ENCODE data around the gene CCDC38. TPM values are rescaled to one million over a fixed set of nuclear protein-coding genes. Genes with fewer than 3 reads are reported as not detected.

CCDC38 gene
- polyA plus RNA-seq, 2 donors, result not detected

DNA sequence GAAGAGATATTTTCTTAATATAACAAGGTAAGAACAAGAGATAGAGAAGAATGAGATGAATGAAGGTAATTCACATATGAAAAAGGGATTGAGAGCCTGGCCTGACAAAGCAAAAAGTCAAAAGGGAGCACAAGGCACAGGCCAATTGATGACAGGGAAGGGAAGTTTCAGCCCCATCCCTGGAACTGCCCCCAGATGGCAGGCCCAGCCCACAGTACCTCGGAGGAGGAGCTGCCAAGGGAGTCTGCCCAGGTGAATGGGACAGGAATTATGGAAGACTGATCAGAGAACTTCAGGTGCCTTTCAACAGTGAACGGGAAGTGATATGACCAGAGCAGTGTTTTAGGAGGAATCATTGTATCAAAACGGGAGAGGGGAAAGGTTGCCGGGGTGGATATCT is 68.0 kb downstream of the CCDC38 start:
- WGBS, 2 donors, result 80 to 81% methylated on average over 4 of the region's 4 CpGs
- H3K4me1 ChIP-seq (ENCODE audit: control insufficient read depth in 2 of 2, insufficient read depth in 2 of 2, low read length in 1 of 2), result no peaks in the 10 kb centered on the region
- H3K9me3 ChIP-seq (ENCODE audit: control insufficient read depth in 2 of 2, insufficient read depth in 1 of 2, low read depth in 1 of 2, low read length in 1 of 2), result no peaks in the 10 kb centered on the region

GRCh38 chr12:95870897-95871296 is 71.5 kb downstream of the CCDC38 start:
- Histone ChIP-seq H3K27ac (ENCODE audit: low read depth in 2 of 2, low read length in 1 of 2) (no peak overlapping the region), H3K36me3 (ENCODE audit: control insufficient read depth in 2 of 2, insufficient read depth in 2 of 2, low read length in 1 of 2) (no peaks in the 10 kb centered on the region), H3K9me3 (ENCODE audit: control insufficient read depth in 2 of 2, insufficient read depth in 1 of 2, low read depth in 1 of 2, low read length in 1 of 2) (no peaks in the 10 kb centered on the region), H3K4me3 (ENCODE audit: low read depth in 1 of 2, low read length in 2 of 2) (no peak overlapping the region), H3K4me1 (ENCODE audit: control insufficient read depth in 2 of 2, insufficient read depth in 2 of 2, low read length in 1 of 2) (no peaks in the 10 kb centered on the region), H3K27me3 (ENCODE audit: control insufficient read depth in 1 of 2, insufficient read depth in 2 of 2, low read length in 2 of 2) (no peaks in the 10 kb centered on the region)
- WGBS, 2 donors, result 93 to 94% methylated on average over 4 of the region's 4 CpGs

More for the DNA sequence above, 68.0 kb downstream of the CCDC38 start:
- Histone ChIP-seq H3K4me3 (ENCODE audit: low read depth in 1 of 2, low read length in 2 of 2) (no peak overlapping the region), H3K27me3 (ENCODE audit: control insufficient read depth in 1 of 2, insufficient read depth in 2 of 2, low read length in 2 of 2) (no peaks in the 10 kb centered on the region), H3K36me3 (ENCODE audit: control insufficient read depth in 2 of 2, insufficient read depth in 2 of 2, low read length in 1 of 2) (no peaks in the 10 kb centered on the region), H3K27ac (ENCODE audit: low read depth in 2 of 2, low read length in 1 of 2) (no peak overlapping the region)

DNA sequence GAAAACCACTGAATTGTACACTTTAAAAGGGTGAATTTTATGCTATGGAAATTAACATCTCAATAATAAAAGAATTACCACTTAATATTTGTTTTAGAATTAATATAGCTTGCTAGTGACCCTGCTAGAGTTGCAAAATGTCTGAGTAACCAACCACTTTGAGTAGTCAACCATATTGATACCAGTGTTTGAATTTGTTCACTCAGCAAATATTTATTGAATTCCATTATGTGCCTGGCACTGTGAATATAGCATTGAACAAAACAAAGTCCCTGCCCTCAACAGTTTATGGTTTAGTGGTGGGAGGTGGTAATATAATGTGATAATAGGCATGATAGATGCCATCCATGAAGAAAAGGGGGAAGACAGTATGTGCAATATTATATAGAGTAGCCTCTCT is 79.1 kb downstream of the CCDC38 start:
- Histone ChIP-seq H3K36me3 (ENCODE audit: control insufficient read depth in 2 of 2, insufficient read depth in 2 of 2, low read length in 1 of 2) (peaks cover 2 to 4% of the 10 kb centered on the region in 2 donors), H3K4me1 (ENCODE audit: control insufficient read depth in 2 of 2, insufficient read depth in 2 of 2, low read length in 1 of 2) (no peaks in the 10 kb centered on the region), H3K27me3 (ENCODE audit: control insufficient read depth in 1 of 2, insufficient read depth in 2 of 2, low read length in 2 of 2) (no peaks in the 10 kb centered on the region), H3K4me3 (ENCODE audit: low read depth in 1 of 2, low read length in 2 of 2) (no peak overlapping the region), H3K9me3 (ENCODE audit: control insufficient read depth in 2 of 2, insufficient read depth in 1 of 2, low read depth in 1 of 2, low read length in 1 of 2) (no peaks in the 10 kb centered on the region), H3K27ac (ENCODE audit: low read depth in 2 of 2, low read length in 1 of 2) (no peak overlapping the region)

DNA sequence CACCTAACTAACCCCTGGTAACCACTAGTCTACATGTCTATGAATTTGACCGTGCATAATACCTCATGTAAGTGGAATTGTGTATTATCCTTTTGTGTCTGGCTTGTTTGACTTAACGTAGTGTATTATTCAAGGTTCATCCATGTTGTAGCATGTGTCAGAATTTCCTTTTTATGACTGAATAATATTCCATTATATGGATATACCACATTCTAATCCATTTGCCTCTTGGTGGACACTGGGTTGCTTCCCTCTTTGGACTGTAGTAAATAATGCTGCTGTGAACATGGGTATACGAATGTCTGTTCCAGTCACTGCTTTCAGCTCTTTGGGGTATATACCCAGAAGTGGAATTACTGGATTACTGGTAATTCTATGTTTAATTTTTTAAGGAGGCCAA is 80.4 kb downstream of the CCDC38 start:
- Histone ChIP-seq H3K4me1 (ENCODE audit: control insufficient read depth in 2 of 2, insufficient read depth in 2 of 2, low read length in 1 of 2) (no peaks in the 10 kb centered on the region), H3K27me3 (ENCODE audit: control insufficient read depth in 1 of 2, insufficient read depth in 2 of 2, low read length in 2 of 2) (no peaks in the 10 kb centered on the region), H3K4me3 (ENCODE audit: low read depth in 1 of 2, low read length in 2 of 2) (no peak overlapping the region), H3K36me3 (ENCODE audit: control insufficient read depth in 2 of 2, insufficient read depth in 2 of 2, low read length in 1 of 2) (peaks cover 2 to 4% of the 10 kb centered on the region in 2 donors), H3K27ac (ENCODE audit: low read depth in 2 of 2, low read length in 1 of 2) (no peak overlapping the region), H3K9me3 (ENCODE audit: control insufficient read depth in 2 of 2, insufficient read depth in 1 of 2, low read depth in 1 of 2, low read length in 1 of 2) (no peaks in the 10 kb centered on the region)
- 96 to 99% methylated on average over 3 of the region's 3 CpGs for WGBS, 2 donors

DNA sequence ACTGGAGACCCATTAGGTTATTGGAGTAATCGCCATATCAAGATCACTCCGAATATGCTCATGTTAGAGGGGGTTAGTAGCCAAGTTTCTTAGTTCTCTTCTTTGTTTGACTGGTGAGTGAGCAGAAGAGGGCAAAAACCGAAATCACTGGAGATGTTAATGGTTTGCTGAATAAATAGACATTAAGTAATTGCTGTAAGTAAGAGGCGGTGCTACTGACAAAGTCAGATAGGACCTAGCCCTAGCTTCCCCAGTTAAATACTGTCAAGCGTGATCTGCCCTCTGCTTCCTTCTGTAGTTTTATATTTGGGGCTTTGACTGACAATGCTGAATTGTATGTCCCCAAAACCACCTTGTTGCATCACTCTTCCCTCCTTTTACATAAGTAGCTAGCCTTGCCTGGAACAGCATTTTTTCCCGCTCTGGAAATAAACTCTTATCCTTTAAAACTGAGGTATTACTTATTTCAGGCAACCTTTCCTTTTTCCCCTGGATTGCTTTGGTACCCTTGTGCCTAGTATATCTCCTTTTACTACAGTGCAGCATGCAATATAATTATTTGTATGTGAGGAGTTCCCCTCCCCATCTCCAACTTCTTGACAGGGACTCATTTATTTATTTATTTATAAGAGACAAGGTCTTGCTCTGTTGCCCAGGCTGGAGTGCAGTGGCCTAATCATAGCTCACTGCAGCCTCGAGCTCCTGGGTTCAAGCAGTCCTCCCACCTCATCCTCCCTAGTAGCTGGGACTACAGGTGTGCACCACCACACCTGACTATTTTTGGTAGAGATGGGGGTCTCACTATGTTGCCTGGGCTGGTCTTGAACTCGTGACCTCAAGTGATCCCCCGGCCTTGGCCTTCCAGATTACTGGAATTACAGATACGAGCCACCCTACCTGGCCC is 82.2 kb downstream of the CCDC38 start:
- peaks cover 2 to 4% of the 10 kb centered on the region in 2 donors for H3K36me3 ChIP-seq (ENCODE audit: control insufficient read depth in 2 of 2, insufficient read depth in 2 of 2, low read length in 1 of 2)
- no peaks in the 10 kb centered on the region for H3K27me3 ChIP-seq (ENCODE audit: control insufficient read depth in 1 of 2, insufficient read depth in 2 of 2, low read length in 2 of 2)
- no peak overlapping the region for H3K27ac ChIP-seq (ENCODE audit: low read depth in 2 of 2, low read length in 1 of 2)
- no peaks in the 10 kb centered on the region for H3K9me3 ChIP-seq (ENCODE audit: control insufficient read depth in 2 of 2, insufficient read depth in 1 of 2, low read depth in 1 of 2, low read length in 1 of 2)
- peak overlapping the region in 1 of 2 donors; percentile 57 for H3K4me3 ChIP-seq (ENCODE audit: low read depth in 1 of 2, low read length in 2 of 2)
- H3K4me1 ChIP-seq (ENCODE audit: control insufficient read depth in 2 of 2, insufficient read depth in 2 of 2, low read length in 1 of 2), result no peaks in the 10 kb centered on the region
- WGBS, 2 donors, result 60 to 64% methylated on average over 10 of the region's 10 CpGs

DNA sequence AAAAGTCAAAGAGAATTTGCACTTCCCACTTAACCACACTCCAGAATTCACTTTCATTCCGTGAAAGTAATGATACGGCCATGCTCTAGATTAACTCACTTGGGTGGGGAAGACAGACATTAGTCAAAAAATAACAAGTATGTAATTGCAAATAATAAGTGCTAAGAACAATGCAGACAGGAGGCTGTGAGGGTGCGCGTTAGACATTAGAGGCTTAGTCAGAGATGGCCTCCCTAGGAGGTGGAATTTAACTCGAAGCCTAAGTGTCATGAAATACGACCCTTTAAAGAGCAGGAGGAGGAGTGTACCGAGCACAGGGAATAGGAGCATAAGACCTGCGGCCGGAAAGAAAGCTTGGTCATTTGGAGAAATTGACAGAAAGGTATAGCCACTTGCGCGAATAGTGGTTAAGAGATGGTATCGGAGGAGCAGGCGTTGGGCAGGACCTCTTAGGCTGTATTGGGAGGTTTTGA is 83.0 kb downstream of the CCDC38 start:
- WGBS, 2 donors, result 0 to 1% methylated on average over 13 of the region's 13 CpGs
- H3K36me3 ChIP-seq (ENCODE audit: control insufficient read depth in 2 of 2, insufficient read depth in 2 of 2, low read length in 1 of 2), result peaks cover 2 to 4% of the 10 kb centered on the region in 2 donors
- no peaks in the 10 kb centered on the region for H3K27me3 ChIP-seq (ENCODE audit: control insufficient read depth in 1 of 2, insufficient read depth in 2 of 2, low read length in 2 of 2)
- no peaks in the 10 kb centered on the region for H3K9me3 ChIP-seq (ENCODE audit: control insufficient read depth in 2 of 2, insufficient read depth in 1 of 2, low read depth in 1 of 2, low read length in 1 of 2)
- H3K4me3 ChIP-seq (ENCODE audit: low read depth in 1 of 2, low read length in 2 of 2), result peak overlapping the region; percentile 57 to 81
- H3K27ac ChIP-seq (ENCODE audit: low read depth in 2 of 2, low read length in 1 of 2), result peak overlapping the region; percentile 71 to 75
- no peaks in the 10 kb centered on the region for H3K4me1 ChIP-seq (ENCODE audit: control insufficient read depth in 2 of 2, insufficient read depth in 2 of 2, low read length in 1 of 2)

- 1% methylated on average over 54 of the region's 54 CpGs for WGBS, 2 donors
- Histone ChIP-seq H3K36me3 (ENCODE audit: control insufficient read depth in 2 of 2, insufficient read depth in 2 of 2, low read length in 1 of 2) (peaks cover 2 to 4% of the 10 kb centered on the region in 2 donors), H3K4me1 (ENCODE audit: control insufficient read depth in 2 of 2, insufficient read depth in 2 of 2, low read length in 1 of 2) (no peaks in the 10 kb centered on the region), H3K27ac (ENCODE audit: low read depth in 2 of 2, low read length in 1 of 2) (peak within 1 kb of the TSS; percentile 71 to 75), H3K27me3 (ENCODE audit: control insufficient read depth in 1 of 2, insufficient read depth in 2 of 2, low read length in 2 of 2) (no peaks in the 10 kb centered on the region), H3K4me3 (ENCODE audit: low read depth in 1 of 2, low read length in 2 of 2) (peak within 1 kb of the TSS; percentile 57 to 81), H3K9me3 (ENCODE audit: control insufficient read depth in 2 of 2, insufficient read depth in 1 of 2, low read depth in 1 of 2, low read length in 1 of 2) (no peaks in the 10 kb centered on the region)
These were observed 83.7 kb downstream of the CCDC38 start, which contains the start of gene SNRPF for GRCh38 chr12:95858451-95859343. SNRPF (plus strand) TSS chr12:95858952; CDS start chr12:95859074, 122 bp downstream.

- H3K9me3 ChIP-seq (ENCODE audit: control insufficient read depth in 2 of 2, insufficient read depth in 1 of 2, low read depth in 1 of 2, low read length in 1 of 2), result no peaks in the 10 kb centered on the region
- no peak overlapping the region for H3K4me3 ChIP-seq (ENCODE audit: low read depth in 1 of 2, low read length in 2 of 2)
- H3K36me3 ChIP-seq (ENCODE audit: control insufficient read depth in 2 of 2, insufficient read depth in 2 of 2, low read length in 1 of 2), result peaks cover 0 to 4% of the 10 kb centered on the region in 2 donors
- H3K27me3 ChIP-seq (ENCODE audit: control insufficient read depth in 1 of 2, insufficient read depth in 2 of 2, low read length in 2 of 2), result no peaks in the 10 kb centered on the region
- H3K27ac ChIP-seq (ENCODE audit: low read depth in 2 of 2, low read length in 1 of 2), result no peak overlapping the region
- WGBS, 2 donors, result 65% methylated on average over 18 of the region's 18 CpGs
- no peaks in the 10 kb centered on the region for H3K4me1 ChIP-seq (ENCODE audit: control insufficient read depth in 2 of 2, insufficient read depth in 2 of 2, low read length in 1 of 2)
These were observed 84.6 kb downstream of the CCDC38 start for GRCh38 chr12:95857799-95858198.

DNA sequence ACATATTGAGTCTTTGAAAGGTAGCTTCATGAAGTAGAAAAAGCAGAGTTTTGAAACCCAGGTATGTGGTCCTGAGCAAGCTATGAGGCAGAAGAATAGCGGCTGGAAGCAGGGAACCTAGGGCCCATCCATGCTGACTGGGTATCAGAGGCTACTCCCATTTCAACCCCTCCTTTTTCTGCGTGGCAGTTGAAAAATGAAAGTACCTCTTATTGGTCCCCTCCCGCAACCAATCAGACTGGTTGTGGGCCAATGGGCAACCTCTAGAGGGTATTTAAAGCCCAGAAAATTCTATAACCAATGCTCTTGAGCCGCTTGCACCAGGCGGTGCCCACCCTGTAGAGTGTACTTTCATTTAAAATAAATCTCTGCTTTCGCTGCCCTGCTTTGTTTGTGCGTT is 85.3 kb downstream of the CCDC38 start:
- Histone ChIP-seq H3K9me3 (ENCODE audit: control insufficient read depth in 2 of 2, insufficient read depth in 1 of 2, low read depth in 1 of 2, low read length in 1 of 2) (no peaks in the 10 kb centered on the region), H3K4me3 (ENCODE audit: low read depth in 1 of 2, low read length in 2 of 2) (no peak overlapping the region), H3K4me1 (ENCODE audit: control insufficient read depth in 2 of 2, insufficient read depth in 2 of 2, low read length in 1 of 2) (no peaks in the 10 kb centered on the region), H3K27me3 (ENCODE audit: control insufficient read depth in 1 of 2, insufficient read depth in 2 of 2, low read length in 2 of 2) (no peaks in the 10 kb centered on the region), H3K27ac (ENCODE audit: low read depth in 2 of 2, low read length in 1 of 2) (no peak overlapping the region), H3K36me3 (ENCODE audit: control insufficient read depth in 2 of 2, insufficient read depth in 2 of 2, low read length in 1 of 2) (peaks cover 0 to 4% of the 10 kb centered on the region in 2 donors)
- 89 to 93% methylated on average over 7 of the region's 7 CpGs for WGBS, 2 donors

All from esophagus (tissue), 2 donors.